Stimulated activated CD8-positive, alpha-beta memory T cell treated with anti-CD3 and anti-CD28 coated beads, Interleukin-7, amount 100 ng/mL, for 24 hours (primary cell): Measurements from ENCODE around the gene RSKR.
A peak's percentile ranks its signal among the peaks of the same experiment; 100 is the strongest.
"Not testable (repeated sequence)": the region's sequence is repeated elsewhere in the genome, so short reads cannot be mapped to it uniquely, and the experiment has no call there.

ENCODE experiments used
- DNase-seq: peaks from one replicate; pipeline ENCODE4 v3.0.0-alpha.2; 2020; ENCODE audit warnings: low read depth

RSKR gene

DNA sequence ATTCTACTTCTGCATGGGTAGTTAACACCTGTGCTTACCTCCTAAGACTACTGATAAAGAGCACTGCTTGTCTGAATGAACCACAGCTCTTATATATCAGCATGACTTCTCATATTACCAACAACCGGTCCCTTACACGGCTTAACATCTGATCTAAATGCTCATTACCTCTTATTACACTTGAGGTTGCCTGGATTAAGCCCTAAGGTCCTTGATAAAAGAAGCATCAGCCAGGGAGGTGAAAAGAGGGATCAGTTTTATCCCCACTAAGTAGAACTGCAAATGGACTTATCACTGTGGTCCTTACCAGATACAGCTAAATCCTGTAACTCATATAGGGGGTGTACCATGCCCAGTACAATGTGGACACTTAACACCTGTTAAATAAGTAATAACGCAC is 8.2 kb upstream of the RSKR start:
- no peak for DNase-seq

DNA sequence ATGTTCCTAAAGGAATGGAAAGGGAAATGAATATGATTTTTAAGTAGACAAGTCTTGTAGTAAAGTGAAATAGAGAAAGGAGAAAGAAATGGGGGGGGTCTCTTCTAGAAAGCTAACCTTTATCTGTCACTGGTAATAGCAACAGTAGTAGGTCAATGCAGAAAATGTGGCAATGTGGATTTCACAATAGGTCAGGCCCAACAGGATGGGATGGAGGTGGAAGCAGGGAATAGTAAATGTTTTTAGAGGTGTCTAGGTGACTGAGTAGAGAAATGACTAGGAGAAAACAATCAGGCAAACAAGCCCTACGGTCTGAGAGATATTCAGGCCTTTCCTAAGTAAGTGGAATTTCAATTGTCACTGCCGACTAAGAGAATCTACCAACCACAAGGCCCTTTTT is 6.0 kb upstream of the RSKR start:
- no peak for DNase-seq

DNA sequence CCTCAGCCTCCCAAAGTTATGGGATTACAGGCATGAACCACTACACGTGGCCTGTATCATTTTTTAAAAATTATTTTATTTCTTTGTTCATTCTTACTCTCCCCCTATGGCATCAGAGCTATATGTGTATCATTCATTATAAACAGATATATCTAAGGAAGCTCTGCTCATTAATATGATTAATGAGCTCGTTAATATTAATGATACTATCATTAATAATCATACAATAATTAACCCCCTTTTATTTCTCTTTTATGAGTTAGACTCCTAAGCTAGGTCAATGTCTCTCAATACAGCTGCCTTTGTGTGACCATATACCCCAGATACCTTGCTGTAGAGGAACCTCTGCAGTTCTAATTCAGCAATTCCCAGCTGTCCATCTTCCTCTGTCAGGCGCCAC is 4.5 kb upstream of the RSKR start:
- no peak for DNase-seq

DNA sequence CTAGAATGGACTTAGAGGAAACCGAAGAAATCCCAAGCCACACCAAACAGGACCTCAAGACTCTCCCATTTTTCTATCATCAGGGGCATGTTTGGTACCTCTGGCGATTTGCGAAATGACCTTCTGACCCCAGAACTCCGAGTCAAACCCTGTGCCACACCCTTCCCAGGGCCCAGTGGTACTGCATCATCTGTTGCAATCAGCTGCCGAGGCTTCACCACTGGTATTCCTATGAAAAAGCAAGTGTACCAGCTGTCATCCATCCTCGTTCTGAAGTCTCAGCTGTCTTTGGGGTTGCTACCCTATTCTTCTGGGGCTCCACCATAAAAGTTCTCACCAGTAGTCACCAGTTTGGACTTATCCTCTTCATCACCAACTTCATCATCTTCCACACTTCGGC is 2.3 kb upstream of the RSKR start:
- no peak for DNase-seq

DNA sequence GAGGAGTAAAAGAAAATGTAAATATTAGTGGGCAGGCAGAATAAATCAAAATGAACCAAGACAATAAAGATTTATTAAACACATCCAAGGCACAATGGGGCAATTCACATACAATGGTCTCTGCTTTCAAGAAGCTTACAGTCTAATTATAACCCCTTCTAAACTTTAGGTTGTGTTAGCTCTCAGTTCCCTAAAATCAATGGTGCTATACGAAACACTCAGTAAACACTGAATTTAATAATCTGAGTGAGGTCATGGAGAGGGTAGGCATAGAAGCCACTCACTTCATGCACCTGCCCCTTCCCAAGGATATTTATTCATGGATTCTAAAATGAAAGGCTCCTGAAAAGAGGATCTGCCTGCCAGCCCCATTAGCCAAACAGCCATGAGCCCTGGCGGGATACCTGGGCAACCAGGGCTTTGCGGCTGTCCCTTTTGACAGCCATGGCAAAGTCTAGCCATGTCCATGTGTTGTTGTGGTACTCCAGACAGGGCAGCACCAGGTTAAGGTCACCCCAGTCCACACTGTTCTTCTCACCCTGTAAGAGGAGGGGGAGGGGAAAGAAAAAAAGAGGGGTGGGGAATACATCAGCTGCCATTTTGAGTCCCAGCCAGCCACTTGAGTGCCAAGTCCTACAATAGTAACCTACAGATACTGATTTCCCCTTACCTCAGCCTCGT is 1.4 kb upstream of the RSKR start:
- DNase-seq = no peak

DNA sequence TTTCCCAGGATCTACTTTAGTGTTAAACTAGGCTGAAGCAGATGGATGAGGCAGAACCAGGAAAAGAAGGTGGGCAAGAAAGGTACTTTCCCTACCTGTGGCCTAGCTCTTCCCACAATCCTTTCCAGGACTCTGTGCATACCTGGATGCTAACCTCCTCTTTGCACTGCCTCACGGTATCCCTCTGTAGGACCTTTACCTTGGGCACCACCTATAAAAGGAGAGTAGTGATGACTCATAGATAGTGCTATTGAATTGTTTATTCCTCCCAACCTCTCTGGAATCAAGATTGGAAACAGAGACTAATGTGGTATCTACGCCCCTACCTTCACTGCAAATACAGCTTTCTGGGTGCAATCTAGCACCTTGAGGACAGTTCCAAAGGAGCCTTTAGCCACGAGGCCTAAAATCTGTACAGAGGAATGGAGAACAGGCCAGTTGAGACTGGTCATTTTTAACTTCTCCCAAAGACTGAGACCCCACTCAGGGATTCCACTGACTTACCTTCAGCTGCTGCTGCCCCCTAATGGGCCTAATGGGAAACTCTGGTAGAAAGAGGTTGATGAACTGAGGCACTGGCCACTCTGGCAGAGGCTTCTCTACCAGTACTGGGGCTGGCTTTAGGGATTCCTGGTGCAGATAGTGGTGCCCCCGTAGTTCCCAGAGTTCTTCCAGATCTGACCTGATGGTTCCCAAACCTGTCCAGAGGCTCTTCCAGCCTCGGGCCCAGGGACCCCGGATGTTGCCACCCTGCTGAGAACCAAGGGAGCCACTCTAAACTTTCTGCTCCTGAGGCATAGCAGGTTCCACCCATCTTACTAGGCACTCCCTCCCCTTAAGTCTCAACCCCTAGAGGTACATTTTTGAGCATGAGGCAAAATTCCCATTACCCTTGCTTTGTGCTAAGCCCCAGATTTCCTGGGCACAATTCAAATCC is 781 bp downstream of the RSKR start:
- DNase-seq = no peak

DNA sequence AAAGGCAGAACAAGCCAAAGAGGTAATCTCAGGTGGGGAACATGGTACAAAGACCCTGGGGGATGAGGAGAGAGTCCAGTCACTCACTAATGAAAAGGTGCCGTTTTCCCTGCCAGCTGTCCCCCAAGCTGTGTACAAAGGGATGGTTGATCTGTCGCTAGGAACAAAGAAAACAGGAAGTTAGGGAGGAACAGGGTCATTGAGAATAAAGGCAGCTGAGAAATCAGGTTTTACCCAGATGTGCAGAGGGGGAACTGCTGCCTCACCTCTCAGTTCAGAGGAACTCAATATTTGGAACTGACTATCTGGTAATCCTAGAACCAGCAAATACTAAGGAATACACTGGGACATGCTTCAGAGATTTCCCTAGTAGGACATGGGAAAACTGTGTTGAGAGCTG is 1.5 kb downstream of the RSKR start:
- no peak for DNase-seq

DNA sequence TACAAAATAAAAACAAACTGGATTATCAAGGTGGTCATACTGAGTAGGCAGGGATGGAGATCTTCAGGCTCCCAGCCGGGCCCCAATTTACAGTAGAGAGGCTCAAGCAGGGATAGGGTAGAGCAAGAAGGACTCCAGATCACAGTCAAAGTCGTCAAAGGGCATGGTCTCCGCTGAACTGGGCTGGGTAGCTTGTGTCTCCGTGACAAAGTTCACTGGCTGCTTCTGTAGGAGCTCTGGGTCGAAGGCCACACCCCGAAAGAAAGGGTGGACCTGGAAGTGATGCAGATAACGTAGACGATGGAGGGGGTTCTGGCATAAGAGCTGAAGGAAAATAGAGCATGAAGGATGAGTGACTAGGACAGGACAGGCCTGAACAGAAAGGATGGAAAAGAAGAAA is 3.6 kb downstream of the RSKR start:
- no peak for DNase-seq

DNA sequence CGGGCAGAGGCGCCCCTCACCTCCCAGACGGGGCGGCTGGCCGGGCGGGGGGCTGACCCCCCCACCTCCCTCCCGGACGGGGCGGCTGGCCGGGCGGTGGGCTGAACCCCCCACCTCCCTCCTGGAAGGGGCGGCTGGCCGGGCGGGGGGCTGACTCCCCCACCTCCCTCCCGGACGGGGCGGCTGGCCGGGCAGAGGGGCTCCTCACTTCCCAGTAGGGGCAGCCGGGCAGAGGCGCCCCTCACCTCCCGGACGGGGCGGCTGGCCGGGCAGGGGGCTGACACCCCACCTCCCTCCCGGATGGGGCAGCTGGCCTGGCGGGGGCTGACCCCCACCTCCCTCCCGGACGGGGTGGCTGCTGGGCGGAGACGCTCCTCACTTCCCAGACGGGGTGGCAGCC is 10.0 kb downstream of the RSKR start:
- not testable (repeated sequence) for DNase-seq

DNA sequence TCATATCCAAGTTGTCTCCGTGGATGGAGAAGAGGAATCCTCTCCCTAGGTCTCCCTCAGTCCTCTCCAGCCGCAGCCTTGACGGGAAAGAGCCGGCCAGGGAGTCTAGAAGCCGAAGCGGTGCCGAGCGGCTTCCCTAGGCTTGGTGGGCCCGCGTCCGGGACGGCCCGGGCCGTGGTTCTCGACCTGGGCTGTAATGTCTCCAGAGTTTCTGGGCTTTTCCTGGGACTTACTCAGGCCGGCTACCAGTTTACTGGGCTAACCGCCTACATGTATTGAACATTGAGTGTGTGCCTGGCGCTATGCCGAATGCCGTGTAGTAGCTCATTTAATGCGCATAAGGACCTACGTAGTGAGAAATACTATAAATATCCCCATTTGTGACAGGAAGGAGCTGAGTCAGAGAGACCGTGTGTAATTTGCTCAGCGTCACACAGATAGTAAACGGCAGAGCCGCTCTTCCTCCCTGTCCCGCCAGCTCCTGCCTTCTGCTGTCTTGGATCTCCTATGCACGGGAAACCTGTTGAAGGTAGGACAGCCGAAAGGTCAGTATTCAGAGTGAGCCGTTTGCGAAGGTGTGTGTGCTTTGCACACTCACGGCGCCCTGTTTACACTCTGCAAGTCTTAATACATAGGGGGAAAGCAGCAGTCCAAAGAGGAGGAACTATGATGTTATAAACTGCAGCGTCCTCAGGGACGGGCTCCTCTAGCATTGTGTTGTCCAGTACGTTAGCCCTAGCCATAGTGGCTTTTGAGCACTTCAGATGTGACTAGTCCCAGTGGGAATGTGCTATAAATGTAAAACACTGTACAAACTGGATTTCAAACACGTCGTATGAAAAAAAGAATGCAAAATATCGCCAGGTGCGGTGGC is 14.4 kb downstream of the RSKR start:
- peak; percentile 16 for DNase-seq

DNA sequence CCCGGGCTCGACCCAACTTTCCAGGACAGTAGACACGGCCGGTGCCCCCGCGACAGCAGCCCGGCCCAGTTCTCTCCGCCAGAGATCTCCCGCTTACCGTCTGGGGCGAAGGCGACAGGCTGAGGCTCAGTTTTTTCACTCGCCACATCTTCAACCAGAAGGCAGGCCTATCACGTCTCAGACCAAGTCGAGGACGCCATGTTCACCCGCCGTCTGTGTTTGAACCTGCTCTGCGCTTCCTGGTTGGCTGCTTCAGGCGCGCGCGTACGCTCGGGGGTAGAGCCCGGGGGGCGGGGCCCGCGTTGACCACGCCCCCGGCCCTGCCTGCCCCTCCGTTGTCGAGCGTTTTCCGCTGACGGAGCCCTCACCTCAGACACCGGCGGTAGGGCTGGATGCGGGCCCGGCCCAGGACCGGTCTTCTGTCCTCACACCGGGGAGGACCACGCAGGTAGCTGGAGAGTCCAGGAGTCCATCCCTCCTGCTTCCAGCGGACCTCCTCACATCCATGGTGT is 15.1 kb downstream of the RSKR start, which contains the start of gene SPAG5:
SPAG5 (minus strand) TSS at position 227 of the 512 bp plus-strand sequence; CDS start at position 148, 79 bp downstream.
- DNase-seq = peak; percentile 83

DNA sequence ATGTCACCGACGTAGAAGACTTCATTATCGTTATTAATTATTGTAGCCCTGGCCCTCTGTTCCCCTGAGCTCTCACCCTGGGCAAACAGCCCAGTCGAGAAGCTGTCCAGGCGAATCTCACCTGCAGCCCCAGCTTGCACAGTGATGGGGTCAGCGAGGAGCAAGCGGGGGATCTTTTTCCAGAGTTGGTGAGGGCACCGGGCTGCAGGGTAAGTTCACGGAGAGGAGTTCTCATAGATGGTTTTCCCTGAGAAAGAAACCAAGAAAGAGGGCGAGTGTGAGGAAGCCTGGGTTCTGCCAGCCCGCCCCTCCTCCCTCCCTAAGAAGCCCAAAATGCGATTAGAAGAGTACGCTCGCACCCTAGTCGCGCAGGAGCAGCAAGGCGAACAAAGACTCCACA is 15.6 kb downstream of the RSKR start:
- no peak for DNase-seq

DNA sequence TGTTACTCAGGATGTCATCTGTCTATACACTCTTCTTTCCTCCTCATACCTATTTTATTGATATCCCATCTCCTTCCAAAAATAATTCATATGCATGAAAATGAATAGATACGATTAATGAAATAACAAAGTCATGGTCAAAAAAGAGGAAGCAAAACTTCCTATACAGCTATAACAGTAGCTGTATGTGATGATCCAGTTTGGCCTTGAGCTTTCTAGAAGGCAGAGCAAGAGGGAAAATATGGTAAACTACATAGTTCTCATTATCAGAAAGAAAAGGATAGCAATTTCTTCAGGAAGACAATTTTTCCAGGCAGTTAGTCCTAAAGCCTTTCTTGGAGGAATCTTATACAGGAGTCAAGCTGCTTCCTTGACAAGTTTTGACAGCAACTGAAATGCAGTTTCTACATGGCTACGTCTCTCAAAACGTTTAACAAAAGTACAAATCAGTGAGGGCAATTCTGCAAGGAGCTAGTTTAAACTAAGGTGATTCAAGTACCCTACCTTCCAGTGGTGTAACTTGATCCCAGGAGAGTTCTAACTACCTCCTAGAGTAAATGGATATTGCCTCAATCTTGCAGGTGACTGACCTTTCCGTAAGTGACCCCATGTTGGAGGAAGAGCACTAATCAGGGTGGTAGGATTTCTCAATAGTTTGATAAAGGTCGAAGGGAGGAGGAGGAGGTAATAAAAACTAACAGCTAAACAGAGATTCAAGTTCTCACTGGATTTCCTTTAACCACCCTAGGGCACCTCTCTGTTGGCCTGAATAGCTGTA is 16.2 kb downstream of the RSKR start:
- DNase-seq = no peak

DNA sequence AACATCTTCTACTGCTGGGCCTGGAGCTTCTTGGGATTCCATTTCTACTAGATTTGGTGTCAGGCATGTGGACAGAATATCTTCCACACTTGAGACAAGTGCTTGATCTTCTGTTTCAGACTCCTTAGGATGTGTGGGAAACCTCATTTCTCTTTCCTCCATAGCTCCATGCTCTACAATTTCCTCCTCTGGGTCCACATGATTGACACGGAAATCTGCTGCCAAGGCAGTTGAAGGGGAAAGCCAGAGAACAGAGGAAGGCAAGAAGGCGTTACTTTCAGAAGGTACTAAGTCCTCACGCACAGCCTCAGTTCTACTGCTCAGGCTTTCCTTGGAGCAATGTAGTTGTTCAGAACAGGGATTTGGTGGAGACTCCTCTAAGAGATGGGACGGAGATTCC is 21.7 kb downstream of the RSKR start:
- no peak for DNase-seq

DNA sequence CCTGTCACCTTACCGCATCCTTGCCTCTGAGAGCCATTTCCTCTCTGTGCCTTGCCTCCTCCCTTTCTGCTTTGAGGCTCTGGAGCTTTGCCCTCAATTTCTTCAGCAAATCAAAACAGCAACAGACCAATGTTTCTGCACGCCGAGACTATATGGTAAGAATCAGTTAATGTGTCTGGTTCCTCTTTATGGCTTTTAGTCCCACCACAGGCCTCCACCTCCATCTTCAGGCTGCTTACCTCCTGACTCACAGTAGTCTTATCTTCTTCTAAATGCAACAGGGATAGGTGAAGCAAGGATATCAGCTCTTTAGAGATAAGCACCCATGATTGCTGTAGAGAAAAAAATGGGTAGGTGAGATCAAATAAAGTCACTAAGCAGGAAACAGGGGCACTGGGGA is 28.1 kb downstream of the RSKR start:
- DNase-seq = no peak

DNA sequence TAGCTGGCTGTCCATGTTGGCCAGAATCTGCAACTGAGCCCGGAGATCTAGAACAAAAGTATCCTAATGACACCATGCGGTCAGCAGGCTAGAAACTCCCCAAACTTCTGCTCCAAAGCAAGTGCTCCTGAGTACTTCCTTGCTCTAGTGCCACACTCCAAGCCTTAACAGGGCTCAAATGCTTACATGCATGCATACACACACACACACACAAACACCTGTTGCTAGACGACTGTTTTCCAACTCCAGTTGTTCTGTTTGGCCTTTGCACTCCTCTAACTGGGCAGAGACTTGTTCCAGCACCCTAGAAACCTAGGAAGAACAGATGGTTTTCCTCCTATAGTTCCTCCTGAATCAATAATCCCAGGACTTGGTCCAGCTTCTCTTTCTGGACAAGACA is 29.6 kb downstream of the RSKR start:
- DNase-seq = no peak

DNA sequence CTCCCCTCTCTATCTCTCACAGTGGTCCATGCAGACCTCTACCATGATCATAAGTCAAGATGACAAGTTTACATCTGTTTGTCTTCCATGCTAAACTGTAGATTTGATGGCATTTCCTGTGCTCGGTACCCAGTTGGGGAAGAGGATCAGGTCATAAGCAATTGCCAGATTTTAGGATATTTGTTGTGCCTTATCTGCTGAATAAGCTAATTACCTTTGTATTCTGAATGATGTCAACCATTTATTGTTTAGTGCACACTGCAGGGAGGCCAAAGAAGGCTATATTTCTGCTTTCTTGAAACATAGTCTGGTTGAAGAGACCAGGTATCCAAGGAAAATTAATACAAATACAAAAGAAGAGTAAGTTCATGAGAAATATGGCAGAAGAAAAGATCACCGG is 31.5 kb downstream of the RSKR start:
- DNase-seq = no peak

DNA sequence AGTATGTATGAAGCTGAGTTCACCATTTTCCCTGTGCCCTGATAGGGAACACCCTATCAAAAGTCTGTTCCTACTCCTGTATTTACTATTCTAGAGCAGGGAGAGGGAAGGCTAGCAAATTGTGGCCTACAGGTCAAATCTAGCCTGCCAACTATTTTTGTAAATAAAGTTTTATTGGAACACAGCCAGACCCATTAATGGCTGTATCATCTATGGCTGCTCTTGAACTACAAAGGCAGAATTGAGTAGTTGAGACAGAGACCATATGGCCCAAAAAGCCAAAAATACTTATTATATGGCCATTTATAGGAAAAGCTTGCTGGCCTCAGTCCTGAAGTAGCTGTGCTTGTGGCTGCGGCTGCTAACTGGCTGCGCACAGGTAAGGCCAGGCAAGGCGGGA is 33.0 kb downstream of the RSKR start:
- no peak for DNase-seq

DNA sequence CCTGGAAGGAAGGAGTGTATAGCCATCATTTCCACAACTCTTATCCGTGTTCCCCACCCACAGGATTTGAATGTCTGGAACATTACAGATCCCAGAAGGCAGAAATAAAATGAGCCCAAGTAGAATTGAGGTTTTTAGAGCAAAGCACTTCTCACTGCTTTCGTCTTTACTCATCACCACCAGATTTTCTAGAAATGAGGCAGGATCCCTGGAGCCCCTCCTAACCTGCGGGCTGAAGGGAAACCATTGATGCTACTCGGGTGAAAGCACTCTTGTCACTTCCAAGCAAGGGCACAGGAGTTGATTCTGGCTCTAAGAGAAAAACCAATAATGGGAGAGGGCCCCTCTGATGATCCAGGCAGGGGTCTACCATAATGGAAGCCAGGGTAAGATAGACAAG is 34.5 kb downstream of the RSKR start:
- DNase-seq = no peak

DNA sequence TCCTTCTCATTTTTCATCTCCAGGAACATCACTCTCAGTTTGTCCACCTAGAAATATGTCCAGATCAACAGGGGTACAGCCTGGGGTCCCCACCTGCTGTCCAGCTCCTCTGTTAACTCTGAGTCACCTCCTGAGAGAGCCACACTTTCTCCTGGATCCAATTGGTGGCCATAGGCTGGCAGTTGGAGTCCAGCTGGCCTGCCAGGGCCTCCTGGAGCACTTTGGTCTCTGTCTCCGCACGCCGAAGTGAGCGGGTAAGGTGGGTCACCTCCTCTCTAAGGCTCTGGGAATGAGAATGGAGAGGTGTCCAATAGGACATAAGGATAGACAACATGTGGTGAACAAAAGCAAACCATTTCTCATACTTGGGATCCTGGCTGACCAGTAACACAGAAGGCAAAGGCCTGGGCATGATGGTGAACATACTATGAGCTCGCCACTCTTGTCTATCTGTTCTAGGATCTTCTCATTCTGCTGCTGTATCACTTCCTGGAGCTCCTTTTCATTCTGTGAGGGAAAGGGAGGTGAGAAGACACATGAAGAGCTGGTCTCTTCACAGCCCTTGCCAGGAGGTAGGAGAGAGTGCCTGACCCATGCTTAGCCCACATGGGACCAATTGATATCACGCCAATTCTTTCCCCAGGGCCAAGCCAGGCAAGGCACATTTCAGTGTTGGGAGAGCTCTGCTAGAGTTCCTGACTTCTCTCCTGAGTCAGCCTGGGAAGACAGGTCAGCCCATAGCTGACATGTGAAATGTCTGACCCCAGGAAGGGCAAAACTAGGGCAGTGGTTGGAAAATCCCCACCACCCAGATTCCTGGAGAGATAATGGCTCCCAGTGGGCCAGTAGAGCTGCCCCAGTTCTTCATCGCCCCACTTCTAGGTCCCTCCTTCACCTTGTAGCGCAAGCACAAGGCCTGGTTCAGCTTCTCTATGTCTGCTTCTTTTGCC is 35.5 kb downstream of the RSKR start:
- no peak for DNase-seq
